Muscle of leg (tissue), 11 donors: ENCODE data around the gene ITPK1. TPM values are rescaled to one million over a fixed set of nuclear protein-coding genes. Genes with fewer than 3 reads are reported as not detected.

Experiments used
- DNase-seq: peaks from one replicate; pipeline ENCODE4 v3.0.0; 2013
- H3K27ac ChIP-seq: one replicate; pipeline ENCODE4 v1.5.1; 2013; ENCODE audit warnings: mild to moderate bottlenecking, low read length, control low read depth
- H3K27me3 ChIP-seq: one replicate; pipeline ENCODE4 v1.6.1; 2013; ENCODE audit warnings: low read length; ENCODE audit not compliant: control insufficient read depth, insufficient read depth
- H3K36me3 ChIP-seq: one replicate; pipeline ENCODE4 v1.6.1; 2013; ENCODE audit warnings: low read length; ENCODE audit not compliant: control insufficient read depth, insufficient read depth
- H3K4me1 ChIP-seq: one replicate; pipeline ENCODE4 v1.6.1; 2013; ENCODE audit warnings: low read length; ENCODE audit not compliant: control insufficient read depth, insufficient read depth
- H3K4me3 ChIP-seq: one replicate; pipeline ENCODE4 v1.5.1; 2013; ENCODE audit warnings: low read length, control low read depth
- H3K9me3 ChIP-seq: replicated peaks from 2 replicates; pipeline ENCODE4 v1.6.1; 2013; ENCODE audit warnings: low read depth, low read length; ENCODE audit not compliant: control insufficient read depth
- WGBS: methylation state at CpG from one replicate; pipeline ENCODE4 v1.1.5; 2013; ENCODE audit warnings: missing lambda C conversion rate; ENCODE audit not compliant: insufficient coverage; 5-methylcytosine and 5-hydroxymethylcytosine counted together
- polyA plus RNA-seq, 8 donors: library from polyadenylated mRNA; unstranded; fragments of 120-200 nt; gene quantifications; one replicate each; pipeline versions ENCODE4 v1.2.1 to v1.2.3, GENCODE V29; 2013; ENCODE audit warnings: inconsistent platforms in 1 of 8, low replicate concordance in 1 of 8; ENCODE audit not compliant: insufficient read length in 8 of 8, insufficient read depth in 1 of 8
- total RNA-seq: library from RNA; stranded (reverse); fragments of 120-200 nt; gene quantifications from one replicate; pipeline ENCODE4 v1.2.4, GENCODE V29; 2013

ITPK1 gene
- total and polyA plus RNA-seq, 9 donors = 10.0 to 25.7 (median 17.5) TPM

GRCh38 chr14:93029911-93030508, 85.7 kb downstream of the ITPK1 start:
- Histone ChIP-seq H3K9me3 (no peaks in the 10 kb centered on the region), H3K27me3 (no peaks in the 10 kb centered on the region), H3K4me1 (peaks cover 47% of the 10 kb centered on the region), H3K27ac (no peak overlapping the region), H3K4me3 (no peak overlapping the region), H3K36me3 (peaks cover 3% of the 10 kb centered on the region)
- no peak for DNase-seq
- 86% methylated on average over 1 of the region's 8 CpGs for WGBS

DNA sequence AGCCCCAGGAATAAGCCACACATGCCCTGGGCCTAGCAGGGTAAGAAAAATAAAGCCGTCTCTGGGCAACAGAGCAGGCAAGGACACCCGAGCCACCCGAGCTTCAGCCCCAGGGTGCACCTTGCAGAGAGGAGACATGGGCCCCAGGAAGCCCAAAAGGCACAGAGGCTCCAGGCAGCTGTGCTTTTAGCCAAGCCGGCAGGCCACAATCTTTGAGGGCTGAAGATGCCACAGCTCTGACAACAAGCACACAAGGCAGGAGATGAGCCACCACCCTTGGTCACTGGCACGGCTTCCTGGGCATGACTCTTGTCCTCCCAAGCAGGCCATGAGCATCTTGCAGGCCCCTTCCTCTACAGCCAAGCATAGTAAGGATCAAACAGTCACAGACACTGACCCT, 86.3 kb downstream of the ITPK1 start:
- H3K27me3 ChIP-seq = no peaks in the 10 kb centered on the region
- no peak overlapping the region for H3K27ac ChIP-seq
- no peaks in the 10 kb centered on the region for H3K9me3 ChIP-seq
- H3K4me1 ChIP-seq = peaks cover 41% of the 10 kb centered on the region
- peaks cover 3% of the 10 kb centered on the region for H3K36me3 ChIP-seq
- no peak for DNase-seq
- no peak overlapping the region for H3K4me3 ChIP-seq
- 92% methylated on average over 5 of the region's 5 CpGs for WGBS

DNA sequence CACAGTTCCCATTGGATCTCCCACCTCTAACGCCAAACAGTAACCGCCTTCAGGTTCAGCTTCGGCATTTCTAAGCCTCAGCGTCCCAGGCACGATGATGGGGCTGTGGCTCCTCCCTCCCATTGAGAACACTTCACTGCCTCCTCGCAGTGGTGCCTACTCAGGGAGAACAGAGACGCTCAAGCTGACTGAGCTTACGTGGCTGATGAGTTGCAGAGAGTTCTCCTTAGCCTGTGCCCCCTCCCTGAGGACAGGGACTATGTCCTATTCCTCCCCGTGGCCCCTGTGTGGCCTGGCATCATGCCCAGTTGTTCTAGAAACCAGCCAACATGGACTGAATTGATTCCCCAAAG, 87.0 kb downstream of the ITPK1 start:
- 84% methylated on average over 9 of the region's 9 CpGs for WGBS
- Histone ChIP-seq H3K36me3 (peaks cover 3% of the 10 kb centered on the region), H3K9me3 (no peaks in the 10 kb centered on the region), H3K27ac (no peak overlapping the region), H3K4me1 (peaks cover 34% of the 10 kb centered on the region), H3K4me3 (no peak overlapping the region), H3K27me3 (no peaks in the 10 kb centered on the region)
- no peak for DNase-seq

DNA sequence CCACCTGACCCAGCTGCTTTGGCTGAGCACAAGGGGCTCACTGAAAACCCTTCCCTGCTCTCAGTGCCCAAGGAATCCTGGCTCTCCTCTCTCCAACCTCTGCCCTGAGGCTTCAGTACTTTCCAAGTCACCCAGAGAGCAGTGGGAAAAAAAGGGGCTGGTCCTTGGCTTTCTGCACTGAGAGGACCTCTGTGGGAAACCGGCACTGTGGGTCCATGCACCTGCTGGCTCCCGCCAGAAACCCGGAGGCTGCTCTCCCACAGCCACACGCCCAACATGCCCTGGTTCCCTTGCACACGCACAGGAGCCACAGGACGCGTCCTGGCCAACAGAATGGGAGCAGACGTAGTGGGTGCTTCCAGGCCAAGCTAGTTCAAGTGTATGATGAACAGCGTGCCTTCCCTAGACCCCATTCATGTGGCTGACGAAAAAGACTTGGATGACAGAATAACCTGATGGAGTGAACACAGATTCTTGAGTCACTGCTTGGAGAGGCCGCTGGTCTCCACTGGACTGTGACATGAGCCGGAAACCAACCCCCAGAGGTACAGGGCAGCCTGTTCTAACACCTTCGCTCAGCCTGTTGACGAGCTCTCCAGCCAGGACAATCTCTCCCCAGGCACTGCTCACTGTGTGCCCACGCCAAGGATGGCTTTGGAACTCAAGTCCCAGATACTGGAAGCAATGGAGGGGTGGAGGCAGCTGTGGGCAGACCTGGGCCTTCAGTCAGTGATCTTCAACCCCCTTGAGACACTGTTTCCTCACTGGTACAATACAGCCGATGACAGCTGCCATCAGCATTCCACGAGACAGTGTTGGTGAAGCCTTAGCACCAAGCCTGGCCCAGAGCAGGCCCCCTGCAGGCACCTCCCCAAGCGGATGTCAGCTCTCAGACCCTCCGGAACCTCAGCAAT, 87.7 kb downstream of the ITPK1 start:
- H3K4me1 ChIP-seq = peaks cover 28% of the 10 kb centered on the region
- H3K4me3 ChIP-seq = no peak overlapping the region
- H3K27me3 ChIP-seq = no peaks in the 10 kb centered on the region
- H3K9me3 ChIP-seq = no peaks in the 10 kb centered on the region
- no peak overlapping the region for H3K27ac ChIP-seq
- WGBS = 87% methylated on average over 17 of the region's 19 CpGs
- no peak for DNase-seq
- H3K36me3 ChIP-seq = peaks cover 3% of the 10 kb centered on the region

- Histone ChIP-seq H3K4me1 (peaks cover 11% of the 10 kb centered on the region), H3K36me3 (peaks cover 3% of the 10 kb centered on the region), H3K27me3 (no peaks in the 10 kb centered on the region), H3K27ac (no peak overlapping the region), H3K9me3 (no peaks in the 10 kb centered on the region), H3K4me3 (no peak overlapping the region)
- DNase-seq = no peak
- no CpG with 5 or more reads among the region's 7 CpGs for WGBS
These were observed 89.4 kb downstream of the ITPK1 start for GRCh38 chr14:93026339-93026738.

DNA sequence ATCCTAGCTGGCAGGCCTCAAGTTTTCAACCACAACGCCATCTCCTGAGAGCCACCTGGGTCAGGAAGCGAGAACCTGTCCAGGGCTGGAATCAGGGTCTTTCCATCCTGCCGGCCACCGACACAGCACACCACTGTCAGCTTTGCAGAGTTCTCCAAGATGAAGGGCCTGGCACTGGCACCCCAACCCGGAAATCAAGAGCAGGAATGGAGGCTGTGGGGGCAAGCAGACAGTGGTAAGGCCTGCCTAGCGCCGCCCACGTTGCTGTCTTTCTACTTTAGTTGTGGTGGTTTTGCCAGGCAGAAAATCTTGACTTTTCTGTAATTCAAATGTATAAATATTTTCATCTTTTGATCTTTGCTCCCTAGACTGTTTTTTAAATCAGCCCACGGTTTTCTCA, 90.7 kb downstream of the ITPK1 start:
- Histone ChIP-seq H3K27ac (no peak overlapping the region), H3K4me3 (no peak overlapping the region), H3K27me3 (no peaks in the 10 kb centered on the region), H3K36me3 (peaks cover 3% of the 10 kb centered on the region), H3K9me3 (no peaks in the 10 kb centered on the region), H3K4me1 (peaks cover 14% of the 10 kb centered on the region)
- 84% methylated on average over 5 of the region's 9 CpGs for WGBS
- DNase-seq = no peak

DNA sequence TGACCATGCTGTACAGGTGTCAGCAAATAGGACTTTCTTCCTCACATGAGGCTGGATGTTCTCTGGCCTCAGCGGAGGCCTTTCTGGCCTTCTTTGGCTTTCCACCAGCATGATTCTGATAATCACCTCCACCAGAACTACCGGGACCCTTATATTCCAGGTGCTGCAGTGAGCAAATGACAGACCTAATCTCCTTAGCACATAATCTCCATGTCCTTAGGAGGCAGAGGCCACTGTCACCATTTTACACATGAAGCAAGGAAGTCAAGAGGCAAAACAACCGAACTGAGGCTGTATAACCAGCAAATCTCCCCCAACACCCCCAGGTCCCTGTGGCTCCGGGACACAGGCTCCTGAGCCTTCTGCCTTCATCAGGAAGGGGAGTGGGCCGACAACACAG, 91.2 kb downstream of the ITPK1 start:
- Histone ChIP-seq H3K36me3 (no peaks in the 10 kb centered on the region), H3K9me3 (no peaks in the 10 kb centered on the region), H3K27ac (no peak overlapping the region), H3K4me1 (peaks cover 20% of the 10 kb centered on the region), H3K4me3 (no peak overlapping the region), H3K27me3 (no peaks in the 10 kb centered on the region)
- DNase-seq = no peak
- 90% methylated on average over 3 of the region's 5 CpGs for WGBS

- H3K36me3 ChIP-seq = no peaks in the 10 kb centered on the region
- no peak overlapping the region for H3K27ac ChIP-seq
- WGBS = 81% methylated on average over 6 of the region's 12 CpGs
- peaks cover 25% of the 10 kb centered on the region for H3K4me1 ChIP-seq
- DNase-seq = no peak
- H3K27me3 ChIP-seq = no peaks in the 10 kb centered on the region
- H3K9me3 ChIP-seq = no peaks in the 10 kb centered on the region
- H3K4me3 ChIP-seq = no peak overlapping the region
These were observed 91.8 kb downstream of the ITPK1 start for GRCh38 chr14:93023802-93024434.

- H3K4me1 ChIP-seq = peaks cover 30% of the 10 kb centered on the region
- 88% methylated on average over 3 of the region's 5 CpGs for WGBS
These were observed 92.7 kb downstream of the ITPK1 start for GRCh38 chr14:93023039-93023438.

GRCh38 chr14:93019970-93020369, 95.8 kb downstream of the ITPK1 start:
- peaks cover 43% of the 10 kb centered on the region for H3K4me1 ChIP-seq
- peaks cover 11% of the 10 kb centered on the region for H3K36me3 ChIP-seq
- 77% methylated on average over 6 of the region's 8 CpGs for WGBS
- no peak overlapping the region for H3K27ac ChIP-seq
- no peaks in the 10 kb centered on the region for H3K9me3 ChIP-seq
- no peaks in the 10 kb centered on the region for H3K27me3 ChIP-seq
- H3K4me3 ChIP-seq = no peak overlapping the region
- DNase-seq = no peak

More at GRCh38 chr14:93023039-93023438, 92.7 kb downstream of the ITPK1 start:
- DNase-seq = no peak
- H3K27ac ChIP-seq = no peak overlapping the region
- H3K36me3 ChIP-seq = no peaks in the 10 kb centered on the region
- no peaks in the 10 kb centered on the region for H3K9me3 ChIP-seq
- no peaks in the 10 kb centered on the region for H3K27me3 ChIP-seq
- H3K4me3 ChIP-seq = no peak overlapping the region
